Uterus (tissue), 2 donors: ENCODE measurements around the gene LGALS4.

Experiments
- POLR2A ChIP-seq, 2 donors: fragments of 450-650 bp; IDR thresholded peaks; one replicate each; pipeline ENCODE4 v1.6.1; 2016; ENCODE audit warnings: antibody characterized with exemption in 2 of 2, mild to moderate bottlenecking in 1 of 2, moderate library complexity in 1 of 2
- TF ChIP-seq, protein P1 (sequence below), 4 experiments: fragments of 200-600 bp in 2 of 4; fragments of 450-650 bp in 2 of 4; sonication (generic) in 2 of 4; IDR thresholded peaks; one replicate each; pipeline ENCODE4 v1.5.1; 2016 to 2019; ENCODE audit warnings: antibody characterized with exemption in 4 of 4, mild to moderate bottlenecking in 2 of 4, moderate library complexity in 1 of 4

DNA sequence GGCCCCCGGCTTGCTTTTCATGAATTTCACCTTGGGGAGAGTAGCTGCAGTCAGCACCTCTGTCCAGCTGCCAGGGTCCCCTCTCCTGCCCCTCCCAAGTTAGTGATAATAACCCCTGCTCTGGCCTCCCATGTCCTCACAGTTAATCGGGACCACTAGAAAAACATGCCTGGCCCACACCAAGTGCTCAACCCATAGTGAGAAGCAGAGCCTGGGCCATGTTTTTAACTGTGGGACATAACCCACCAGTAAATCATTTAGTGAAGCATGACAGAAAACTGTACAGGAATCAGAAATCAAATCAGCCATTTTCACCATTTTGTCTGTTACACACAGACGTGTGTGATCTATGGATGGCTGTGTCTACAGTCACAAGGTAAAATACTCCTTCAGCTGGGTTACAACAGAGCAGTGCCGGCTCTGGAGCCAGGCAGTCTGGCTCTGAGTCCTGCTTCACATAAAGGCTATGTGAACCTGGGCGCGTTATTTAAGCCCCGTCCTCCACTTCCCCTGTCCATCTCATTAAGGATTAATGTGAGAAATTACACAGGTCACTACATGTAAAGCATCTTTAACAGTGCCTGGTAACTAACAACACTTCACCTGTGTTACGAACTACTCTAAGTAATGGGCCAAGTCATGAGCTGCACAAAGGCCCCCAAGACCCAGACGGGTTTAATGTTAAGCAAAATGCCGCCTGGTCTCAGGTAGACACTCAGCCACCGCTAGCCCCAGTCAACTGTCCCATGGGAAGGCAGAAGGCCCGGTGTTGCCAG, 26.4 kb upstream of the LGALS4 start:
- TF ChIP-seq, protein P1, sequence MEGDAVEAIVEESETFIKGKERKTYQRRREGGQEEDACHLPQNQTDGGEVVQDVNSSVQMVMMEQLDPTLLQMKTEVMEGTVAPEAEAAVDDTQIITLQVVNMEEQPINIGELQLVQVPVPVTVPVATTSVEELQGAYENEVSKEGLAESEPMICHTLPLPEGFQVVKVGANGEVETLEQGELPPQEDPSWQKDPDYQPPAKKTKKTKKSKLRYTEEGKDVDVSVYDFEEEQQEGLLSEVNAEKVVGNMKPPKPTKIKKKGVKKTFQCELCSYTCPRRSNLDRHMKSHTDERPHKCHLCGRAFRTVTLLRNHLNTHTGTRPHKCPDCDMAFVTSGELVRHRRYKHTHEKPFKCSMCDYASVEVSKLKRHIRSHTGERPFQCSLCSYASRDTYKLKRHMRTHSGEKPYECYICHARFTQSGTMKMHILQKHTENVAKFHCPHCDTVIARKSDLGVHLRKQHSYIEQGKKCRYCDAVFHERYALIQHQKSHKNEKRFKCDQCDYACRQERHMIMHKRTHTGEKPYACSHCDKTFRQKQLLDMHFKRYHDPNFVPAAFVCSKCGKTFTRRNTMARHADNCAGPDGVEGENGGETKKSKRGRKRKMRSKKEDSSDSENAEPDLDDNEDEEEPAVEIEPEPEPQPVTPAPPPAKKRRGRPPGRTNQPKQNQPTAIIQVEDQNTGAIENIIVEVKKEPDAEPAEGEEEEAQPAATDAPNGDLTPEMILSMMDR (IDR thresholded peaks at IDR 0.05): no peak
- TF ChIP-seq POLR2A (IDR thresholded peaks at IDR 0.05): no peak
